Spleen (tissue), 7 donors: Measurements from ENCODE around the gene MSI2.

Experiments used
- CTCF ChIP-seq, 11 experiments: fragments of 200-600 bp in 7 of 11; fragments of 450-650 bp in 4 of 11; sonication (generic) in 4 of 11; IDR thresholded peaks in 8 of 11; conservative IDR thresholded peaks in 3 of 11; 1 replicate in 7 of 11; 2 replicates in 4 of 11; pipeline versions ENCODE4 v1.4.0 to v1.8.0; 2016 to 2021; ENCODE audit warnings: antibody characterized with exemption in 11 of 11, inconsistent platforms in 4 of 11, mild to moderate bottlenecking in 1 of 11
- POLR2A ChIP-seq, 3 donors: fragments of 450-650 bp; IDR thresholded peaks; one replicate each; pipeline ENCODE4 v1.5.1; 2017; ENCODE audit warnings: antibody characterized with exemption in 3 of 3, mild to moderate bottlenecking in 1 of 3
- donor health status: DM: no; HTN: no; CAD: no; lungs with moderate emphysema.
- donor health status: DM: no; HTN: no; CAD: no.
- donor health status: DM: no; HTN: no; CAD: no.

GRCh38 chr17:57451191-57451590 is 194.9 kb downstream of the MSI2 start:
- TF ChIP-seq POLR2A (IDR thresholded peaks at IDR 0.05) (no peak), CTCF (IDR thresholded peaks at IDR 0.05 in 8 of 11, conservative IDR thresholded peaks at IDR 0.05 in 3 of 11) (no peak)
